IMR-90 (cell line): Measurements from ENCODE around the gene CACUL1. TPM values are rescaled to one million over a fixed set of nuclear protein-coding genes. Genes with fewer than 3 reads are reported as not detected.

Experiments used
- ATAC-seq: fragments of 200-7000 bp; cut with Tn5 transposase; 2 replicates; pipeline ENCODE4 v1.9.1; 2020; ENCODE audit warnings: low read depth, mild to moderate bottlenecking, moderate library complexity
- BruUV-seq: library from RNA; stranded (reverse); fragments of 400-500 nt; replicated peaks from 2 replicates; lab custom pipeline; 2021; lab: Mats Ljungman, UMichigan
- CTCF ChIA-PET: fragments of 300-600 bp; formaldehyde crosslinking; extraction: SDS; loops from one replicate; lab custom pipeline; 2021; ENCODE audit warnings: antibody characterized with exemption; lab: Yijun Ruan, JAX
- POLR2A ChIA-PET: fragments of 300-600 bp; sonication (Branson Sonifier 250); formaldehyde crosslinking; loops from one replicate; lab custom pipeline; 2022; ENCODE audit warnings: antibody characterized with exemption; ENCODE audit not compliant: unreplicated experiment; lab: Charles Lee
- DNase-seq: peaks from one replicate; pipeline ENCODE4 v3.0.0; 2013
- H2AFZ ChIP-seq: replicated peaks from 2 replicates; pipeline ENCODE3; 2013; ENCODE audit warnings: low read length, mild to moderate bottlenecking; ENCODE audit not compliant: poor library complexity
- H2AK5ac ChIP-seq: 2 replicates; pipeline ENCODE4 v1.6.1; 2013; ENCODE audit warnings: low read depth, low read length, inconsistent platforms
- H2AK9ac ChIP-seq: replicated peaks from 2 replicates; pipeline ENCODE3; 2013; ENCODE audit warnings: mild to moderate bottlenecking, low read depth, low read length, moderate library complexity; ENCODE audit not compliant: poor library complexity
- H2BK120ac ChIP-seq: 2 replicates; pipeline ENCODE4 v1.6.1; 2013; ENCODE audit warnings: low read depth, low read length, inconsistent platforms
- H2BK15ac ChIP-seq: 3 replicates; pipeline ENCODE4 v1.6.1; 2013; ENCODE audit warnings: low read depth, low read length, inconsistent platforms
- H2BK20ac ChIP-seq: 2 replicates; pipeline ENCODE4 v1.6.1; 2013; ENCODE audit warnings: low read depth, mild to moderate bottlenecking, inconsistent platforms, low read length, moderate library complexity
- H2BK5ac ChIP-seq: 2 replicates; pipeline ENCODE4 v1.6.1; 2013; ENCODE audit warnings: mild to moderate bottlenecking, low read depth, low read length, inconsistent platforms; ENCODE audit not compliant: poor library complexity, severe bottlenecking
- H3K14ac ChIP-seq: replicated peaks from 2 replicates; pipeline ENCODE4 v1.6.1; 2013; ENCODE audit warnings: low read depth, low read length, inconsistent platforms
- H3K18ac ChIP-seq: 2 replicates; pipeline ENCODE4 v1.6.1; 2013; ENCODE audit warnings: low read depth, low read length, control low read depth
- H3K23ac ChIP-seq: 2 replicates; pipeline ENCODE4 v1.6.1; 2013; ENCODE audit warnings: low read depth, low read length, inconsistent platforms
- H3K27ac ChIP-seq: 2 replicates; pipeline ENCODE4 v1.5.1; 2013; ENCODE audit warnings: mild to moderate bottlenecking, control low read depth, low read length; ENCODE audit not compliant: insufficient read depth
- H3K27me3 ChIP-seq: 2 replicates; pipeline ENCODE4 v1.6.1; 2013; ENCODE audit warnings: low read length; ENCODE audit not compliant: control insufficient read depth, insufficient read depth
- H3K36me3 ChIP-seq: 2 replicates; pipeline ENCODE4 v1.6.1; 2013; ENCODE audit warnings: low read length, mixed read lengths; ENCODE audit not compliant: control insufficient read depth, insufficient read depth
- H3K4ac ChIP-seq: 2 replicates; pipeline ENCODE4 v1.6.1; 2013; ENCODE audit warnings: low read depth, low read length, inconsistent platforms
- H3K4me1 ChIP-seq: 2 replicates; pipeline ENCODE4 v1.6.1; 2013; ENCODE audit warnings: low read length, mixed read lengths; ENCODE audit not compliant: control insufficient read depth, insufficient read depth
- H3K4me2 ChIP-seq: 2 replicates; pipeline ENCODE4 v1.6.1; 2013; ENCODE audit warnings: low read depth, mild to moderate bottlenecking, control low read depth, low read length, moderate library complexity
- H3K4me3 ChIP-seq: 2 replicates; pipeline ENCODE4 v1.5.1; 2013; ENCODE audit warnings: low read depth, mild to moderate bottlenecking, control low read depth, low read length, moderate library complexity; ENCODE audit not compliant: insufficient read depth
- H3K56ac ChIP-seq: 2 replicates; pipeline ENCODE4 v1.6.1; 2013; ENCODE audit warnings: low read length, inconsistent platforms; ENCODE audit not compliant: insufficient read depth; ENCODE audit errors: extremely low read depth
- H3K79me1 ChIP-seq, 2 experiments: 2 replicates each; pipeline ENCODE4 v1.6.1; 2013; ENCODE audit warnings: low read length in 2 of 2, inconsistent platforms in 1 of 2, low read depth in 1 of 2
- H3K9ac ChIP-seq: 2 replicates; pipeline ENCODE4 v1.6.1; 2013; ENCODE audit warnings: low read depth, low read length, control low read depth
- H3K9me1 ChIP-seq: 2 replicates; pipeline ENCODE4 v1.6.1; 2013; ENCODE audit warnings: low read length, inconsistent platforms; ENCODE audit not compliant: insufficient read depth
- H3K9me3 ChIP-seq: 2 replicates; pipeline ENCODE4 v1.6.1; 2013; ENCODE audit warnings: low read length; ENCODE audit not compliant: control insufficient read depth, insufficient read depth
- H4K20me1 ChIP-seq: 2 replicates; pipeline ENCODE4 v1.6.1; 2013; ENCODE audit warnings: low read length, inconsistent platforms; ENCODE audit not compliant: insufficient read depth
- H4K5ac ChIP-seq: 2 replicates; pipeline ENCODE4 v1.6.1; 2013; ENCODE audit warnings: mild to moderate bottlenecking, low read depth, low read length, control low read depth
- H4K8ac ChIP-seq, 2 experiments: 2 replicates each; pipeline ENCODE4 v1.6.1; 2013; ENCODE audit warnings: low read depth in 2 of 2, low read length in 2 of 2, control low read depth in 1 of 2, inconsistent platforms in 1 of 2
- H4K91ac ChIP-seq: 2 replicates; pipeline ENCODE4 v1.6.1; 2013; ENCODE audit warnings: low read depth, low read length, inconsistent platforms; ENCODE audit not compliant: insufficient read depth
- BHLHE40 ChIP-seq: fragments of 150-350 bp; IDR thresholded peaks from 2 replicates; pipeline ENCODE4 v1.6.1; 2016; ENCODE audit warnings: mild to moderate bottlenecking, low read depth, low read length
- CEBPB ChIP-seq: IDR thresholded peaks from 2 replicates; pipeline ENCODE4 v1.6.1; 2012; ENCODE audit warnings: low read depth, low read length, improper control_type of control experiment
- CHD1 ChIP-seq: IDR thresholded peaks from 2 replicates; pipeline ENCODE4 v1.6.1; 2012; ENCODE audit warnings: low read depth, low read length, improper control_type of control experiment
- FOS ChIP-seq: fragments of 150-350 bp; IDR thresholded peaks from 2 replicates; pipeline ENCODE4 v1.6.1; 2016; ENCODE audit warnings: low read depth, low read length
- MAFK ChIP-seq: IDR thresholded peaks from 2 replicates; pipeline ENCODE4 v1.6.1; 2012; ENCODE audit warnings: low read depth, low read length, improper control_type of control experiment
- MAZ ChIP-seq: IDR thresholded peaks from 2 replicates; pipeline ENCODE4 v1.6.1; 2012; ENCODE audit warnings: low read depth, mild to moderate bottlenecking, low read length, improper control_type of control experiment, moderate library complexity, borderline replicate concordance
- MXI1 ChIP-seq: IDR thresholded peaks from 2 replicates; pipeline ENCODE4 v1.6.1; 2012; ENCODE audit warnings: low read depth, mild to moderate bottlenecking, low read length, moderate library complexity, borderline replicate concordance
- NFE2L2 ChIP-seq: fragments of 150-350 bp; IDR thresholded peaks from 2 replicates; pipeline ENCODE4 v1.6.1; 2016; ENCODE audit warnings: low read depth, mild to moderate bottlenecking, low read length
- RCOR1 ChIP-seq: IDR thresholded peaks from 2 replicates; pipeline ENCODE4 v1.6.1; 2012; ENCODE audit warnings: mild to moderate bottlenecking, low read length, improper control_type of control experiment; ENCODE audit not compliant: insufficient replicate concordance
- RFX5 ChIP-seq: IDR thresholded peaks from 2 replicates; pipeline ENCODE4 v1.8.0; 2012; ENCODE audit warnings: low read depth, mild to moderate bottlenecking, low read length, moderate library complexity
- SMC3 ChIP-seq: fragments of 150-350 bp; IDR thresholded peaks from 2 replicates; pipeline ENCODE4 v1.6.1; 2016; ENCODE audit warnings: low read depth, mild to moderate bottlenecking, antibody characterized with exemption, low read length, moderate library complexity
- USF2 ChIP-seq: fragments of 150-350 bp; IDR thresholded peaks from 2 replicates; pipeline ENCODE4 v1.6.1; 2017; ENCODE audit warnings: mild to moderate bottlenecking, antibody characterized with exemption, low read length, low read depth
- WGBS, 2 experiments: methylation state at CpG; one replicate each; pipeline versions ENCODE4 v1.1.5 to v1.1.7; 2013; ENCODE audit warnings: missing lambda C conversion rate in 2 of 2; ENCODE audit not compliant: insufficient read length in 1 of 2; ENCODE audit errors: extremely low coverage in 2 of 2; 5-methylcytosine and 5-hydroxymethylcytosine counted together
- dilution Hi-C: fragments of 300-500 bp; cut with HindIII; formaldehyde crosslinking; loops from one replicate; pipeline ENCODE4 v1.14.3; 2018; ENCODE audit warnings: low sequenced_read_pairs; ENCODE audit not compliant: unreplicated experiment
- in situ Hi-C: fragments of 300-500 bp; cut with MboI; formaldehyde crosslinking; loops from 3 replicates; pipeline ENCODE4 v1.14.3; 2019; ENCODE audit warnings: low sequenced_read_pairs, inconsistent platforms, mixed read lengths
- intact Hi-C: fragments of 100-400 bp; cut with micrococcal nuclease; formaldehyde crosslinking; loops from 2 replicates; pipeline ENCODE4 v1.10.0; 2022
- polyA plus RNA-seq, 3 experiments: library from polyadenylated mRNA; depleted of rRNA; stranded (reverse); fragments of >200 nt; gene quantifications; 2 replicates each; pipeline ENCODE4 v1.2.3, GENCODE V29; 2012; ENCODE audit warnings: low replicate concordance in 1 of 3
- total RNA-seq: library from RNA; depleted of rRNA; stranded (reverse); fragments of >200 nt; gene quantifications from 2 replicates; pipeline ENCODE4 v1.2.3, GENCODE V29; 2012
- TF ChIP-seq, protein P1 (sequence below): fragments of 150-350 bp; IDR thresholded peaks from 2 replicates; pipeline ENCODE4 v1.6.1; 2016; ENCODE audit warnings: low read depth, mild to moderate bottlenecking, low read length, moderate library complexity, borderline replicate concordance

Gene CACUL1
- total and polyA plus RNA-seq, 2 of the 4 experiments (the other 2 are of a cell fraction), result 5.3 to 23.5 TPM

GRCh38 chr10:118732245-118733165, 22.3 kb downstream of the CACUL1 start (continued):
- TF ChIP-seq RFX5, result no peak
- TF ChIP-seq CHD1, result no peak

GRCh38 chr10:118730756-118731456, 23.9 kb downstream of the CACUL1 start:
- peaks cover 8% of the 10 kb centered on the region for H3K4me1 ChIP-seq
- H3K9me3 ChIP-seq, result no peaks in the 10 kb centered on the region
- no peaks in the 10 kb centered on the region for H3K36me3 ChIP-seq
- ChIA-PET POLR2A (no interaction called here), CTCF (no interaction called here)
- no peak overlapping the region for H3K23ac ChIP-seq
- no peak overlapping the region for H3K4me3 ChIP-seq
- H2BK120ac ChIP-seq, result no peak overlapping the region
- no peaks in the 10 kb centered on the region for H3K27me3 ChIP-seq
- no peak overlapping the region for H2BK20ac ChIP-seq
- H3K4ac ChIP-seq, result no peak overlapping the region
- peaks cover 34 to 69% of the 10 kb centered on the region in 2 experiments for H3K79me1 ChIP-seq
- H3K56ac ChIP-seq, result no peak overlapping the region
- no peak overlapping the region for H2AFZ ChIP-seq
- H3K14ac ChIP-seq, result no peak overlapping the region
- WGBS, 2 experiments, result 62% methylated on average over 2 of the region's 7 CpGs; no CpG with 5 or more reads in 1 of the 2 experiments
- no TSS peak for BruUV-seq
- no peak overlapping the region for H3K18ac ChIP-seq
- H3K9me1 ChIP-seq, result peaks cover 19% of the 10 kb centered on the region
- no peak overlapping the region for H4K8ac ChIP-seq
- no peak for DNase-seq
- intact Hi-C loops (no loop called here), in situ Hi-C loops (loop anchor here (25.0 kb wide), 1 partner anchor 456 kb away; the partner anchor contains the start of gene PRDX3), dilution Hi-C loops (no loop called here)
- H2AK9ac ChIP-seq, result no peak overlapping the region
- no peak overlapping the region for H3K9ac ChIP-seq
- H4K20me1 ChIP-seq, result peaks cover 64% of the 10 kb centered on the region
- H3K4me2 ChIP-seq, result no peak overlapping the region
- H2BK5ac ChIP-seq, result no peak overlapping the region
- no peak overlapping the region for H2BK15ac ChIP-seq
- no peak for ATAC-seq
- no peak overlapping the region for H4K91ac ChIP-seq
- no peak overlapping the region for H4K5ac ChIP-seq
- no peak overlapping the region for H2AK5ac ChIP-seq
- H3K27ac ChIP-seq, result no peak overlapping the region
- TF ChIP-seq SMC3 (no peak), MAZ (no peak), NFE2L2 (no peak), USF2 (no peak), FOS (no peak), MXI1 (no peak), BHLHE40 (no peak), MAFK (no peak), CEBPB (no peak), RFX5 (no peak), RCOR1 (no peak), CHD1 (no peak)
- TF ChIP-seq, protein P1, sequence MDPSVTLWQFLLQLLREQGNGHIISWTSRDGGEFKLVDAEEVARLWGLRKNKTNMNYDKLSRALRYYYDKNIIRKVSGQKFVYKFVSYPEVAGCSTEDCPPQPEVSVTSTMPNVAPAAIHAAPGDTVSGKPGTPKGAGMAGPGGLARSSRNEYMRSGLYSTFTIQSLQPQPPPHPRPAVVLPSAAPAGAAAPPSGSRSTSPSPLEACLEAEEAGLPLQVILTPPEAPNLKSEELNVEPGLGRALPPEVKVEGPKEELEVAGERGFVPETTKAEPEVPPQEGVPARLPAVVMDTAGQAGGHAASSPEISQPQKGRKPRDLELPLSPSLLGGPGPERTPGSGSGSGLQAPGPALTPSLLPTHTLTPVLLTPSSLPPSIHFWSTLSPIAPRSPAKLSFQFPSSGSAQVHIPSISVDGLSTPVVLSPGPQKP, result no peak
